Activated CD8-positive, alpha-beta memory T cell treated with anti-CD3 and anti-CD28 coated beads for 36 hours (primary cell): ENCODE results near the gene HDAC8. TPM values are rescaled to one million over a fixed set of nuclear protein-coding genes. Genes with fewer than 3 reads are reported as not detected.
"Not testable (repeated sequence)": the region's sequence is repeated elsewhere in the genome, so short reads cannot be mapped to it uniquely, and the experiment has no call there.

Source experiments
- CTCF ChIA-PET: fragments of 350-600 bp; sonication (Branson Sonifier 250); formaldehyde crosslinking; loops from one replicate; lab custom pipeline; 2021; ENCODE audit warnings: antibody characterized with exemption; lab: Charles Lee
- POLR2A ChIA-PET: fragments of 350-600 bp; sonication (Branson Sonifier 250); formaldehyde crosslinking; loops from one replicate; lab custom pipeline; 2021; ENCODE audit warnings: antibody characterized with exemption; lab: Charles Lee
- total RNA-seq, 2 experiments: library from RNA; stranded (reverse); gene quantifications; one replicate each; pipeline ENCODE4 v1.2.3, GENCODE V29; 2021

The HDAC8 gene
- total RNA-seq, 2 experiments from 2014 or later: 21.7 to 21.9 TPM

DNA sequence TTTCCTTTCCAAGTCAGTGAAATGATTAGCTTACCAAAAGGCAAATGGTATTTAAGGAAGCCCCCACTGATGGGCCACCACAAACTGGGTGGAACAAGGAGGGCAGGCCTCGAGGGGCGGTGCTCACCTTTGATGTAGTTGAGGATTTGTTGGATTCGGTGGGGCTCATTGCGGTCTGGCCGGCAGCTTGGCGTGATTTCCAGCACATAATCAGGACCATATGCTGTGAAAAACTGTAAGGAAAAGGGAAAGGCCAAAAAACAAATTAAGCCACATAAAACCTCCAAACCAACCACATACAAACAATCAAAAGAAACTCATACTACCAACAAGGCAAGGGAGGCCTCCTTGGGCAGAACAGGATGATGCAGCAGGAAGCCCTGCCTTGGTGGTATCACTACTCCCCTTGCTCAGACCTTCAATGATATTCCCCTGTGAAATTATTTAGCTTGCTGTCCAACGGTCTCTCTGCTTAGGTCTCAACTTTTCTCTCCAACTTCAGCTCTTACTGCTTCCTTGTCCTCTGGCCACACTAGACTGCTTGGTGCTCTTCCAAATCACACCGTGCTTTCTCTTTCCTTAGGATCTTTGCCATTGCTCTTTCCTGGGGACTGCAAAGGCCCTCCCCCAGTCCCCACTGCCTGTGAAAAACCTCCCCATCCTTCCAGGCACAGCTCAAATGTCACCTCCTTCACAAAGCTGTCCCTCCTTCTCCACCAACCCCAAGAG, 220.9 kb downstream of the HDAC8 start:
- CTCF ChIA-PET: no interaction called here

GRCh38 chrX:72349190-72349589, 223.5 kb downstream of the HDAC8 start:
- ChIA-PET CTCF (no interaction called here), POLR2A (no interaction called here)

More for the DNA sequence above, 220.9 kb downstream of the HDAC8 start:
- POLR2A ChIA-PET: interaction anchor here (0.7 kb wide), 1 partner anchor 10 kb away, joined by 3 read pairs; no protein-coding TSS in a partner anchor

DNA sequence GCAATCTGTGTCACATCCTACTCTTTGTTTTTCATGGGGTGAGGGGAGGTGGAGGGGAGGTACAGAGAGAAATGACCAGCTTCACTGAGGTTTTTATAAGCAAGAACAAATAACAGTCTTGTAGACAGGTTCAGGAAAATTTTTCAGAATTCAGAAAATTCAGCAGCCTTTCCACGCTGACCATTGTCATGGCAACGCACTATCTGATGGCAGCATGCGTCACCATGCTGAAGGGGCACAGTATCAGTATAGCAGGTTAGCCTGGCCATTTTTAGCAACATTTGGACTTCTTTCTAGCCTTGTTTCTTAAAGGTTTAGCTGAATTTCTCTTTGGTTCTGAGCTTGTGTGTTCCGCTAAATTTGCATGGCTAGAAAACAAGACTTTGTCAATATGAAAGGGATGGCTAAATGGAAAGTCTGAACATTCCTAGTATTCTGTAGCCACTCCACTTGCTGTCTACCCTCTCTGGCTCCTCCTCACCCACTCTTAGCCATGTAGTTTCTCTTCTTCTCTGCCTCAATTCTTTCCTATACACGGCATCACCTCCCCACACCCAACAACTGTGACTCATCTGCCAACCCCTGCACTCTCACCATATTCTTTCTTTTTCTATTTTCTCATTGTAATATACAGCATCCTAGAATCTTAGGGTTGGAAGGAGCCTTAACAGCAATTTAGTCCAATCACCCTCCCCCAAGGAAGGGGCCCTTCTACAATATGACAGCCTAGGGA, 224.2 kb downstream of the HDAC8 start:
- CTCF ChIA-PET: no interaction called here

DNA sequence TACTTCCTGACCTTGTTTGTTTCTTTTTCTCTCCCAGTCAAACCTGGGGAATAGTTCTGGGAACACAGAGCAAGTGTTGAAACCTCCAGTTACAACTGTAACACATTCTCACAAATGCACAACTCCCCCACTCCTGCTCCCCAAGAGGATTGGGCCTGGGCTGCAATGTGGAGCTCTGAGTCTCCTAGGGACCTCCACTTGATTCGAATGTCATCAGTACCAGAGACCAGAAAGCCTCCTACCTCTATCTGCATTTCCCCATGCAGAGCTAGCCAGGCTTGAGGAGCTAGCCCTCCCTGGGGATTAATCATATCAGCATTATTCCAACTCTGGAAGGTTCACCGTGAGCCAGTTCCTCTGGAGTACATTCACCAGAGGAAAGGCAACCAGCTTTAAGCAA, 225.3 kb downstream of the HDAC8 start:
- CTCF ChIA-PET: no interaction called here
- POLR2A ChIA-PET: interaction anchor here (0.6 kb wide), 1 partner anchor 40 kb away, joined by 5 read pairs; no protein-coding TSS in a partner anchor

More for the DNA sequence above, 224.2 kb downstream of the HDAC8 start:
- POLR2A ChIA-PET: no interaction called here

GRCh38 chrX:72346302-72346949, 226.2 kb downstream of the HDAC8 start:
- POLR2A ChIA-PET: interaction anchor here (0.7 kb wide), 1 partner anchor 1753 kb away, joined by 3 read pairs; no protein-coding TSS in a partner anchor

GRCh38 chrX:72340626-72341025, 232.0 kb downstream of the HDAC8 start:
- CTCF ChIA-PET: no interaction called here
- POLR2A ChIA-PET: no interaction called here

More at GRCh38 chrX:72346302-72346949, 226.2 kb downstream of the HDAC8 start:
- CTCF ChIA-PET: no interaction called here

- ChIA-PET POLR2A (no interaction called here), CTCF (no interaction called here)
Measured at GRCh38 chrX:72340041-72340440, 232.6 kb downstream of the HDAC8 start.

GRCh38 chrX:72330131-72330530, 242.5 kb downstream of the HDAC8 start:
- POLR2A ChIA-PET: interaction anchor here (0.6 kb wide), 1 partner anchor 366 kb away, joined by 3 read pairs; no protein-coding TSS in a partner anchor
- CTCF ChIA-PET: no interaction called here

GRCh38 chrX:72326605-72327300, 245.9 kb downstream of the HDAC8 start:
- ChIA-PET POLR2A (no interaction called here), CTCF (no interaction called here)

- POLR2A ChIA-PET, CTCF ChIA-PET: not testable (repeated sequence)
Measured at GRCh38 chrX:72319651-72320050, 253.0 kb downstream of the HDAC8 start.

DNA sequence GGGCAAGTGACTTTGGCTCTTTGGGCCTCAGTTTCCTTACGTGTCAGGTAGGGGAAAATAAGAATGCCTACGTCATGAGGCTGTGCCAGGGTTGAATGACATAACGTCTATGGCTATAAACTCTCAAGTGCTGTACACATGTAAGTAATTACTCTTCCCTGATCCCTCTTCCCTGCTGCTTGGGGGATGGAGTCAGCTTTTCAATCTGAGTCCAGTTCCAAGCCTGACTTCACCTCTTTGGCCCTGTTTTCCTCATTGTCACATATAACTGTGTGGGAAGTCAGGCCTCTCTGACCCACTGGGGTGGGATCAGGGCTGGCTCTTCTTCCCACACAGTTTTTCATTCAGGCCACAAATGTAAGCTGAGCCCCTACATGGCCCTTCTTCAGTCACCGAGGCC, 255.5 kb downstream of the HDAC8 start:
- CTCF ChIA-PET: no interaction called here
- POLR2A ChIA-PET: no interaction called here

- CTCF ChIA-PET: no interaction called here
Measured at GRCh38 chrX:72316408-72317110, 256.1 kb downstream of the HDAC8 start.

DNA sequence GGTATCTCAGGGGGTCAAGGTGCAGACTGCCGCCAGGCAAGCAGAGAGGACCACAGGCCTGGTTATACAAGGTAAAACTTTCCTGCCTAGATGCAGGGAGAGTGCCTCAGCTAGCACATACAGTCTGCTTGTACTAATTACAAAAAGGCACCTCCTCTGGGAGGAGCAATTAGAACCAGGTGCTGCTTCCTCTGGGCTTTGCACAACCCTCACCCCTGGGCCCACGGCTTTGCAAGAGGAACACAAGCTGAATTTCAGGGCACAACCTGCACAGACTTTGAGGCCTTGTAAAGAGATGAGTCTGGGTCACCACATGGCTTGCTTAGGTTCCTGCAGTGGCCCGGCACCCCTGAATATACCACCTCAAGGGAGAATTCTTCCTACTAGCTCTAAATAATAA, 257.8 kb downstream of the HDAC8 start:
- POLR2A ChIA-PET: no interaction called here
- CTCF ChIA-PET: no interaction called here

More at GRCh38 chrX:72316408-72317110, 256.1 kb downstream of the HDAC8 start:
- POLR2A ChIA-PET: no interaction called here

- CTCF ChIA-PET: no interaction called here
Measured at GRCh38 chrX:72313707-72314641, 258.7 kb downstream of the HDAC8 start.

GRCh38 chrX:72312311-72312940, 260.2 kb downstream of the HDAC8 start:
- ChIA-PET CTCF (no interaction called here), POLR2A (no interaction called here)

More at GRCh38 chrX:72313707-72314641, 258.7 kb downstream of the HDAC8 start:
- POLR2A ChIA-PET: no interaction called here

DNA sequence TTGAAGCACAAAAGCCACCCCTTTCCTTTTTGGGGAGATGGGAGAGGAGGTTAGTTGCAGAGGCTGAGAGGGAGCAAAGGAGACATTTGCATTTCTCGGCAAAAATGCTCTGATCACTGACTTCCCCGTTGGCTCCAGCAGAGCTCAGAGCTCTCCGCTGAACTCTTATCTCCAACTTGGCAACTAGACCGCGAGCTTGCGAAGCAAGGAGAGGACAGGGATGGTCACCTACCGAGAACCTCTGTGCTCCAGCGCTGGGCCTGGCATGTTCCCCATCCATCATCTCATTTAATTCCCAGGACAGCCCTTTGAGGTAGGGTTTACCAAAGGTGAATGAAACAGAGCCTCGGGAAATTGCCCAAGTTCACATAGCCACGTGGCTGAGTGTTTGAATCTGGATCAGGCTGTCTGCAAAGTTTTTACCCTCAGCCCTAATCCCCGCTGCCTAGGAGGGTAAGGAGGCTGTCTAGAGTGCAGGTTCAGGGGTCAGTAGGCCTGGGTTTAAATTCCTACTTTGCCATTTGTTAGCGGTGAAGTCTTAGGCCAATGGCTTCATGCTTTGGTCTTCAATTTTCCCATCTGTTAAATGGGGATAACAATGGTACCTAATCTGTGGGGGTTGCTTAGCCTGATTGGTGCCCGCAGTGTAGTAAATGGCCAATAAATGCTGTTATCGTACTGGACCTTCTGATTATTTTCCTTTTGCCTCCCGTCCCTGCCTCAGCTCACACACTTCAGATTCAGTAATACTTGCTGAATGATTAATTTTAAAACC, 263.2 kb downstream of the HDAC8 start:
- POLR2A ChIA-PET: no interaction called here
- CTCF ChIA-PET: interaction anchor here (1.0 kb wide), 1 partner anchor 12 kb away, joined by 4 read pairs; no protein-coding TSS in a partner anchor
